HG02938 (cell line): Measurements from ENCODE around the gene KCND3.

Experiments used
- ATAC-seq: cut with Tn5 transposase; IDR thresholded peaks from one replicate; pipeline ENCODE4 v1.9.1; 2021; ENCODE audit warnings: mild to moderate bottlenecking, moderate library complexity; ENCODE audit not compliant: unreplicated experiment

The KCND3 gene

GRCh38 chr1:111961016-111961415 lies 28.5 kb downstream of the KCND3 start:
- ATAC-seq: no peak

- no peak for ATAC-seq
These were observed 30.0 kb downstream of the KCND3 start for GRCh38 chr1:111959436-111959835.

- no peak for ATAC-seq
These were observed 30.6 kb downstream of the KCND3 start for GRCh38 chr1:111958851-111959250.

GRCh38 chr1:111958075-111958474 lies 31.4 kb downstream of the KCND3 start:
- no peak for ATAC-seq

- no peak for ATAC-seq
These were observed 33.2 kb downstream of the KCND3 start for GRCh38 chr1:111956155-111956771.

GRCh38 chr1:111955755-111956154 lies 33.7 kb downstream of the KCND3 start:
- ATAC-seq: no peak

GRCh38 chr1:111953797-111954196 lies 35.7 kb downstream of the KCND3 start:
- no peak for ATAC-seq

- no peak for ATAC-seq
These were observed 37.3 kb downstream of the KCND3 start for GRCh38 chr1:111952125-111952657.

- ATAC-seq: no peak
These were observed 41.0 kb downstream of the KCND3 start for GRCh38 chr1:111948209-111949171.

- ATAC-seq: no peak
These were observed 45.4 kb downstream of the KCND3 start for GRCh38 chr1:111943846-111944749.

GRCh38 chr1:111943066-111943465 lies 46.4 kb downstream of the KCND3 start:
- ATAC-seq: no peak

GRCh38 chr1:111938536-111938935 lies 50.9 kb downstream of the KCND3 start:
- no peak for ATAC-seq

GRCh38 chr1:111938123-111938522 lies 51.3 kb downstream of the KCND3 start:
- no peak for ATAC-seq

GRCh38 chr1:111937147-111937725 lies 52.2 kb downstream of the KCND3 start:
- no peak for ATAC-seq

GRCh38 chr1:111934106-111934852 lies 55.2 kb downstream of the KCND3 start:
- no peak for ATAC-seq

GRCh38 chr1:111930356-111930755 lies 59.1 kb downstream of the KCND3 start:
- ATAC-seq: no peak

GRCh38 chr1:111928531-111928930 lies 60.9 kb downstream of the KCND3 start:
- no peak for ATAC-seq

- no peak for ATAC-seq
These were observed 61.8 kb downstream of the KCND3 start for GRCh38 chr1:111927652-111928051.

GRCh38 chr1:111924786-111925185 lies 64.7 kb downstream of the KCND3 start:
- no peak for ATAC-seq

- no peak for ATAC-seq
These were observed 65.7 kb downstream of the KCND3 start for GRCh38 chr1:111923766-111924165.
